SK-MEL-5 (cell line): ENCODE data around the gene RAPGEF6. TPM values are rescaled to one million over a fixed set of nuclear protein-coding genes. Genes with fewer than 3 reads are reported as not detected.

ENCODE experiments used
- DNase-seq: peaks from one replicate; pipeline ENCODE4 v3.0.0-alpha.2; 2016; ENCODE audit warnings: low read depth, low spot score
- in situ Hi-C: cut with HindIII; loops from 2 replicates; pipeline ENCODE4 v1.10.0; 2016; ENCODE audit warnings: low sequenced_read_pairs, high pct_unique_total_duplicates, low pct_unique_long_range_greater_than_20kb
- total RNA-seq: library from RNA; depleted of rRNA; stranded (reverse); fragments of >200 nt; shearing (Covaris generic); gene quantifications from 2 replicates; pipeline ENCODE4 v1.2.3, GENCODE V29; 2014

The RAPGEF6 gene
- total RNA-seq, 1 experiment from 2014 or later: 15.0 TPM

DNA sequence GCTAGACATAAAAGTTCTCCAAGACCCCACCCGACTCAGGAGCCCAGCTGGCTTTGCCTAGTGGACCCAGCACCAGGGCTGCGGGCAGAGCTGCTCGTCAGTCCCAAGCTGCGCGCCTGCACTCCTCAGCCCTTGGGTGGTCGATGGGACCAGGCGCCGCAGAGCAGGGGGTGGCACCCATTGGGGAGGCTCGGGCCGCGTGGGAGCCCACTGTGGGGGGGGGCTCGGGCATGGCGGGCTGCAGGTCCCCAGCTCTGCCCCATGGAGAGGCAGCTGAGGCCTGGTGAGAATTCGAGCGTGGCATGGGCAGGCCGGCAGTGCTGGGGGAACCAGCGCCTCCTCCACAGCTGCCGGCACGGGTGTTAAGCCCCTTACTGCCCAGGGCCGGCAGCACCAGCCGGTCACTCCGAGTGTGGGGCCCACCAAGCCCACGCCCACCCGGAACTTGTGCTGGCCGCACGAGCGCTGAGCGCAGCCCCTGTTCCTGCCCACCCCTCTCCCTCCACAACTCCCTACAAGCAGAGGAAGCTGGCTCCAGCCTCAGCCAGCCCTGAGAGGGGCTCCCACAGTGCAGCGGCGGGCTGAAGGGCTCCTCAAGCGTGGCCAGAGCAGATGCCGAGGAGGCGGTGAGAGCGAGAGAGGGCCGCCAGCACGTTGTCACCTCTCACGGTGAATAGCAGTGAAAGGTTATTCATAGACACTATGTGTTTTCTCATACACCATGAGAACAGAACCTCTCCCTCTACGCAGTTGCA is 54.9 kb downstream of the RAPGEF6 start:
- in situ Hi-C loops: no loop called here
- no peak for DNase-seq

DNA sequence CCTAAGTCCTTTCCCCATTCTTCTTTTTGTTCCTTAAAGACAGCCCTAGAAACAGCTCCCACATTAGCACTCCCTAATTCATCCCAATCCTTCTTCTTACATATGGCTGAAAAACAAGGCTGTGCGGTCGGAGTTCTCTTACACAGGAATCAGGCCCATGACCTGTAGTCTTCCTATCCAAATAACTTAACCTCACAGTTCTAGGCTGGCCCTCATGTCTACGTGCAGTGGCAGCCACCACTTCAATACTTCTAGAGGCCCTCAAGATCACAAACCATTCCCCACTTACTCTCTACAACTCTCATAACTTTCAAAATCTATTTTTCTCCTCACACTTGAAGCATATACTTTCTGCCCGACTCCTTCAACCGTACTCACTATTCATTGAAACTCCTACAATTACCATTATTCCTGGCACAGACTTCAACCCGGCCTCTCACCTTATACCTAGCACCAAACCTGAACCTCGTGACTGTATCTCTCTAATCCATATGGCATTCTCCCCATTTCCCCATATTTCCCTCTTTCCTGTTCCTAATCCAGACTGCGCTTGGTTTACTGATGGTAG is 59.3 kb downstream of the RAPGEF6 start:
- DNase-seq: no peak
- in situ Hi-C loops: no loop called here

DNA sequence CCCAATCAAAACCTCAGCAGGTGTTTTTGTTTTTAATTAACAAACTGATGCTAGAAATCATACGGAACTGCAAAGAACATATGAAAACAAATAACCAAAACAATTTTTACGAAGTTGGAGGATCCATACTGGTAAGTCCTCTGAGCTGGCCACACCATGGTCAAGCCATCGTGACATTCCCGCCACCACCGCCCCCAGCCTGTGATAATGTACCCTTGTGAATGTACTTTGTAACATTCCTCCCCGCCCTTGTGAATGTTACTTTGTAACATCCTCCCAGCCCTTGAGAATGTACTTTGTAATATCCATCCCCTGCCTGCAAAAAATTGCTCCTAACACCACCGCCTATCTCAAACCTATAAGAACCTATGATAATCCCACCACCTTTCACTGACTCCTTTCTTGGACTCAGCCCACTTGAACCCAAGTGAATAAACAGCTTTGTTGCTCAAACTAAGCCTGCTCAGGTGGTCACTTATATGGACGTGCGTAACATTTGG is 63.3 kb downstream of the RAPGEF6 start:
- in situ Hi-C loops: no loop called here
- no peak for DNase-seq

DNA sequence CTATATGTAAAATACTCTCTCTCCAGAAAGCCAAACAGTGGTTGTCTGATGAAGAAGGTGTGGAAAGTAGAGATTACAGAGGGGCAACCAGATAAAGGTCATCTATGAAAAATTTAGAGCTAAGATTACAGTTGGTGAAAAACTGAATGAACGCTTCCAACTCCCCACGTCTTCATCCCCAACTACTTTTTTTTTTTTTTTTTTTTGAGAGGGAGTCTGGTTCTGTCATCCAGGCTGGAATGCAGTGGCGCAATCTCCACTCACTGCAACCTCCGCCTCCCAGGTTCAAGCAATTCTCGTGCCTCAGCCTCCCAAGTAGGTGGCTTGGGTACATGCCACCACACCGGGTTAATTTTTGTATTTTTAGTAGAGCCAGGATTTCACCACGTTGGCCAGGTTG is 64.3 kb downstream of the RAPGEF6 start:
- in situ Hi-C loops: no loop called here
- no peak for DNase-seq

DNA sequence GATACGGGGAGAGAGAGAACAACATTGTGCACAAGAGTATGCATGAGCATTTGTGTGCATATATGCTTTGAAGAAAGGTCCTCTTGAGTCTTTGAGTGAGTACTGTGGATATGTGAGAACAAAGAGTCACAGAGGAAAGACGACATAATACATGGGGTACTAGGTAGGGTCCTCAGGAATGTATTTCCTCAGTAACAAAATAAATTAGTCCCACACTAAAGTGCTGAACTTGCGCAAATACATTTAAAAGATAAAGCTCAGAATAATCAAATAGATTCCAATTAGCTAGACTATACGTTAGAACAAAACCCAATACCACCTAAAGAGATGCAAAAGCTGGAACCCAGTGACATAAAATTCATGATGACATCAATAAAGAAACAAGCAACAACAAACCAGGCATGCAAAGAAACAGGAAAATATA is 70.8 kb downstream of the RAPGEF6 start:
- in situ Hi-C loops: no loop called here

DNA sequence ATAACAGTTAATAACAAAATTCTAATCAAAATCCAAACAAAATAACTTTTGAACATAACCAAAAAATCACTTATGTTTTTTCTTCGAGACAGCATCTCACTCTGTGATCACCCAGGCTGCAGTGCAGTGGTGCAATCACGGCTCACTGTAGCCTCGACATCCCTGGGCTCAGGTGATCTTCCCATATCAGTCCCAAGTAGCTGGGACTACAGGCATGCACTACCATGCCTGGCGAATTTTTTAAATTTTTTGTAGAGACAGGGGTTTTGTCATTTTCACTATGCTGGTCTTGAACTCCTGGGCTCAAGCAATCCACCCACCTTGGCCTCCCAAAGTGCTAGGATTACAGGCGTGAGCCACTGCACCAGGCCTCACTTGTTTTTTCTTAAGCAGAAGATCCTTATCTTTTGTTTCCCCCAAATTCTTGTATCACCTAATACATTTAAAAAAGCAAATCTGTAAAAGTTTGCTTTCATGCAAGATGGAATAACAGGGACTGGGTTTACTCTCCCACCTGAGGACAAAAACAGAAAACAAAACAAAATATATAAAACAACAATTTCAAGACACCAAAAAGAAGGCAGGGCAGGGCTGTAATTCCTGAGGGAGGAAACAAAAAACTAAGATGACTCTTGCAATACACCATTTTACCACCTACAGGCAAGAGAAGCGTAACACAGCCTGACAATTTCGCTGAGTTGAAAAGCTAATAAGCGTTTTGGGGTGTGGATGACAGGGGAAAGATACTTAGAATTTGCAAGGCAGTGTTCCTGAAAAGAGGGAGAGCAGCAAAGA is 71.4 kb downstream of the RAPGEF6 start:
- DNase-seq: peak; percentile 19
- in situ Hi-C loops: no loop called here

More for the DNA sequence above, 70.8 kb downstream of the RAPGEF6 start:
- no peak for DNase-seq

DNA sequence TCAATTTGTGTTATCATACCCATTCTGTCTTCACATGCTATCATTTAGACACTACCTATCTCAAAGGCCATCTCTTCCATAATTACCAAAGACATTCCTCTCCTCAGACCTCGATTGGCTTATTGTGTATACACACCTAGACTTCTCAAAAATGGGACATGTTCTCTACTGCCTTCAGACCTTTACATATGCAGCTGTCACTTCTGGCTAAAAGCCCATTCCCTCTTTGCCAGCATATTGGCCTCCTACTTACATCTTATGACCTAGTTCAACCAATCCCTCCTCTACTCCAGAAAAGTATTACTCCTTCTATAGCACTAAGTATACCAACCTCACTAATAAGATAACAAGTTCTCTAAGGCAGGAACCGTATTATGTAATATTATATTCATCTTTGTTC is 84.4 kb downstream of the RAPGEF6 start:
- in situ Hi-C loops: no loop called here
- DNase-seq: no peak

DNA sequence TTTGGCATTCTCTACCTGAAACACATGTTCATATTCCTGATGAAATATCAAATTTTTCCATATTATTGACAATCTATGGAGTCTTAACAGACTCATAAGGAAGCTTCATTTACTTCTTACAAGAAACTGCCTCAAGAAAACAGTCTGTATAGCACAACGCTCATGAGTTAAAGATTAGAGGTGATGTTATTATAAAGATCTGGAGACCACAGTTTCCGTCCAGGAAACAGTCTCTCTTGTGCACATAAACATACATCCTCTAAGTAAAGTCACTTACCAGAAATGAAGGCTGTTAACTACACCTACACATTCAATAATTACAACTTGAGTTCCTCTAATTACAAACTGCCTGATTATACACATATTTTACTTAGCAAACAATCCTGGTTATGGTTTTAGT is 86.9 kb downstream of the RAPGEF6 start:
- no peak for DNase-seq
- in situ Hi-C loops: no loop called here

DNA sequence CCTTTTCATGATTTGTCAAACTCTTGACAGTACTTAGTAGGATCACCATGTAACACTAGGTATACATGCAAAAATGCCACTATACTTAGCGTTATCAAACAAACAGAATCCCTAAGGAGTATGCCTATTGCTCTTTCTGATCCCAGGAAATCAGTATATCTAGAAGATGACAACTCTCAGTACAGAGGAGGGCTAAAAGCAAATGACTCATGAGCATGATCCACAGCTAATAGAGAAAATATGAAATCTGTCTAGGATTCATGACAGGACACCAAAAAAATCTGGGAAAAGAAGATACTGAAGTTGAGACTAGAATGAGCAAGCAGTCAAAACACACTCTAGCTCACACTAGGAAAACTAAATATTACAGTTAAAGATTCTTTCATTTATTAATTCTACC is 89.2 kb downstream of the RAPGEF6 start:
- no peak for DNase-seq
- in situ Hi-C loops: no loop called here

DNA sequence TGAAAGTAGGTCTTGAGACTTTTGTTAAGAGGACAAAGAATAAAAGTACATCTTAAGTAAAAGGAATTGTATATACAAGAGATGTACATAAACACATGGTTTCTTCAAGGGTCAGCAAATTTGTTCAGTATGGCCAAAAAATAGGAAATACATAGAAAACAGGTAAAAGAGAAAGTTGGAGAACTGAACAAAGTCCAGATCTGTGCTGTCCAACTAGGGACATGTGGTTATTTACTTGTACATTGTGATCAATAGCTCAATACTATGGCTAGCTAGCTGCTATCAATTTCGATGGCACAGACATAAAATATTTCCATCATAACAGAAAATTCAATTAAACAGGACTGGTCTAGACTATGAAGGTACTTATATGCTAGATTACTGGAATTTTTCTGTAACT is 92.3 kb downstream of the RAPGEF6 start:
- in situ Hi-C loops: no loop called here
- no peak for DNase-seq

DNA sequence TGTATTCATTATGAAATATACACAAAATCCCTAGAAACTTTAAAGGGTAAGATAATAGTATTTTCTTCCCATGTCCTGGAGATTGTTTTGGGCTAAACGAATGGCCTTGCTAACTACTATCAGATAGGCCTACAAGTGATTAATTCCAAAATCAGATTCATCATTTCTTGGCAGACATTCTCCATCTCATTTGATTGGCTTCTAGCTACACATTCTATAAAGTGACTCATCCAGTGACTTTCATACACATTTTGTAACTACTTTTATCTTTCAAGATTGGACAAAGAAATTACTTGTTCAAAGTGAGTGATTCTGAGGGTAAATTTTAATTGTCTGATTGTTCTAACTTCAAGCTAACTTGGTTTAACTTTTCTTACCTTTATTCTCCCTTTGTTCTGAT is 93.3 kb downstream of the RAPGEF6 start:
- in situ Hi-C loops: no loop called here
- no peak for DNase-seq

DNA sequence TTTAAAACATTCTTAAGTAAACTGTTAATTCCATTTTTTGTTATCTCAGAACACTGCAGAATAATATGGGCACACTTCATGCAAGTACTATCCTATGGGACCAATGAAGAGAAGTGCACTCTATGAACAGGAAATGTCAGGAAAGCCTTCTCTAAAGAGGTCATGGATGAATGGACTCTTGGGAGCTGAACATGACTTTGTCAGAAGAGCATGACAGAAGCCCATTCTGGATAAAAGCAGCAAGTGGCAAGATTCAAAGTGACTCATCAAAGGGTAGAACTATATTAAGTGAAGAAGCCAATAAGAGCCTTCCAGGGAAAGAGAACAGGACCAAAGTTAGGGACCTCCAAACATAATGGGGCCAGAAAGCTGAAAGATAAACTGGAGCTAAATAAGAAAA is 94.0 kb downstream of the RAPGEF6 start:
- DNase-seq: peak; percentile 30
- in situ Hi-C loops: no loop called here

DNA sequence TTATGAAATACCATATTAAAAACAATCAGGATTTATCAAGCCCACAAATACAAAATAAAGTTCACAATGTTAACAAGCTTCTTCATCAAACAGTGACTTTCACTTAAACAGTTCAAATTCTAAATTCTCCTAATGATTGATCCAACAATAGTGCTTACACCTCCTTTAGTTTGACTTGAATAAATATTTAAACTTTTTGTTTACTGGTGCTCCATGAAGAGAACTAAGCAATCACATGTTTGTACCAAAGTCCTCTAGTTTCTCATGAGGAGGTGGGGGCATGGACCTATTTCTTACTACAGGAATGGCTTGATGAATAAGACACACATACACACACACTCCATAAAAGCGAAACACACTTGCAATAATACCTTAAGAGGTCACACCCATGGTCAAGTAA is 95.8 kb downstream of the RAPGEF6 start:
- in situ Hi-C loops: no loop called here
- no peak for DNase-seq

DNA sequence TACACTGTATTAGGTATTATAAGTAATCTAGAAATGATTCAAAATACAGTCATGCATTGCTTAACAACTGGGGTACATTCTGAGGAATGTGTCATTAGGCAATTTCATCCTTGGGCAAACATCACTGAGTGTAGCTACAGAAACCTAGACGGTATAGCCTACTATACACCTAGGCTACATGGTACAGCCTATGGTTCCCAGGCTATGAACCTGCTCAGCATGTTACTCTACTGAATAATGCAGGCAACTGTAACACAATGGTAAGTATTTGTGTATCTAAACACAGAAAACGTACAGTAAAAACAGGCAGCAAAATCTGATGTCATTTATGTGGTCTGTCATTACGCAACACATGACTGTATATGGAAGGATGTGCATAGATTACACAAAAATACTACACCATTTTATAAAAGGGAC is 96.8 kb downstream of the RAPGEF6 start:
- no peak for DNase-seq
- in situ Hi-C loops: no loop called here

DNA sequence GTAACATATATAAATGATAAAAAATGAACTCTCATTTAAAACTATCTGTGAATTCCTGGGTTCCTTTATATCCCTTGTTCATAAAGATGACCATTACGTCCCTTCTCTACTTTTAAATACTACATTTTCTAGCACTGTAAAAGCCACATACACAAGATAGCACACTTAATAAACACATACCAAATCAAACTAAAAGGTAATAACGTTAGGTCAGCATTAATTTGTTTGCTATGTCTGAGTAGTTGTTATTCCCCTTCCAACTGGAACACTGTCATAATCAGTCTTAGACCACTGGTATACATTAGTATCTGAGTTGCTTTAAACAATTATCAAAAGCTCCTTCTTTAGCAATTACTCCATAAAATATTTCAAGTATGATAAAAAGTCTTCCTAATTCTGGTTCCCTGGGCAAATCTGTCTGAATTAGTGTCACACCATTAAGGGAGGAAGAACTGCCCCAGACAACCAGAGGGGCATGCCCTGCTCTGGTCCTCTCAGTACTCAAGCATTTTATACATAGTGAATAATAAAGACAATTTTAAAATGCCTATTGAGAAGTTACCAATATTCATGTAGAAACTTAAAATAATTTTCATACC is 98.1 kb downstream of the RAPGEF6 start:
- DNase-seq: no peak
- in situ Hi-C loops: no loop called here

DNA sequence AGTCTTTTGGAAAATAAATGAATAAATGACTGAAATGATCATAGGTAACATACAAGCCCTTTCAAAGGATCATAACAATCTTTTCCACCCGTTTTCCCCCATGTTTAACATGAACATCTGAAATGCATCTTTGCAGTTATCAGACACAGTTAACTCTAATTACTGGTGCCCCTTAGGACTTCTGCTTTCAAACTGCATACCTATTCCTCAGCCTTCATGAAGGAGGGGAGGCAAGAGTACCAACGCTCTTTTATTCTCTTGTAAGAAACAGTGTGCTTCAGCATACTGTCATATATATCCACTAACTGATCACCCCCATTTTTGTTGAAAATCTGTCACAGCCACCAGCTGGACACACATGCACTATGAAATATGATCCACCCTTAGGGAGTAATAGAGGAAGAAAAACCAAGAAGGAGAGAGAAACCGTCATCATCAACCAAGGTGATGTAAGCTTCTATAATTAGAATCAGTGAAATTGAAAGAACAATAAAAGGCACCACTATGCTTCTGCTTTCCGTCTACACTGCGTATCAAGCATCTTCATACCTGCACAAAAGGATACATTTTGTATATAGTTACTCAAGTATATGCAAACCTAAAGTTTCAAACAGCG is 98.7 kb downstream of the RAPGEF6 start:
- in situ Hi-C loops: no loop called here
- no peak for DNase-seq

DNA sequence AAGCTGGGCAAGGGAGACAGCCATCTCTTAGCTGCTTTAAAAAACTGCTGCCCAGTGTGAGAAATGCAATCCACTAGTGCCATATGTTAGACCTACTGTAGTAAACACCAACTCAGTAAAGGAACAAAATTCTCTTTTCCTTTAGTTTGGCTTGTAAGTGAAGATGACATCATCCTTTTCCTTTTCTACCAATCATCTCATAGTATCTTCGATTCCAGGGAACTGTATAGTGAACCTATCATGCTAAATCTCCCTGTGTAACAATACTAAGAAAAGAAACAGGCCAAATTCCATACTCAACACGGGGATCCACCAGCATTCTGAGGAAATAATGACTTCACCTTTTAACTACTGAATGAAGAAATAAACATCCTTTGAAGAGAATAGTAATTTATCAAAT is 100.1 kb downstream of the RAPGEF6 start:
- in situ Hi-C loops: no loop called here

DNA sequence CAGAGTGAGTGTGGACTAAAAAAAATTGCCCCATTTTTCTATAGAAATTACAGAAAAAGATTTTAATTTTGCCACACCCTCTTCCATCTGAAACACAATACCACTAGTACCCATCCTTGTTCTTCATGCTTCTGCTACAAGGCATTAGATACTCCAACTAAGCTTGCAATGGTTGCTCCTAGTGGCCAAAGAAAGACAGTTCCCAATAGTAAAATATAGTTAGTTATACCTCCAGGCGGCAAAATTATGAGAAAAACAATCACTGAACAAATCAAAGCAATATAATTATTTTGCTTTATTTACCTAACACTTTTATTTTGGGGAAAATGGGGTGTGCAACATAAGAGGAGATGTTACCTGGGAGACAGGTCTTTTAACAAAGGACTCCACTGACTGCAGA is 101.2 kb downstream of the RAPGEF6 start:
- in situ Hi-C loops: no loop called here
- DNase-seq: peak; percentile 40

More for the DNA sequence above, 100.1 kb downstream of the RAPGEF6 start:
- no peak for DNase-seq
